M059J (cell line): ENCODE results near the gene STAM. TPM values are rescaled to one million over a fixed set of nuclear protein-coding genes. Genes with fewer than 3 reads are reported as not detected.
"Not testable (repeated sequence)": the region's sequence is repeated elsewhere in the genome, so short reads cannot be mapped to it uniquely, and the experiment has no call there.

Source experiments
- DNase-seq: peaks from one replicate; pipeline ENCODE4 v3.0.0-alpha.2; 2012; ENCODE audit warnings: low read depth
- total RNA-seq: library from RNA; depleted of rRNA; stranded (reverse); fragments of >200 nt; shearing (Covaris generic); gene quantifications from 2 replicates; pipeline ENCODE4 v1.2.3, GENCODE V29; 2014

The STAM gene
- total RNA-seq, 1 experiment from 2014 or later: 18.4 TPM

- DNase-seq: peak; percentile 55
Observed at GRCh38 chr10:17675638-17676037, 31.7 kb downstream of the STAM start.

GRCh38 chr10:17676919-17677318, 33.0 kb downstream of the STAM start:
- no peak for DNase-seq

GRCh38 chr10:17682236-17682946, 38.4 kb downstream of the STAM start:
- DNase-seq: no peak

GRCh38 chr10:17683541-17683940, 39.6 kb downstream of the STAM start:
- DNase-seq: no peak

- no peak for DNase-seq
Observed at GRCh38 chr10:17684537-17684936, 40.6 kb downstream of the STAM start.

GRCh38 chr10:17685233-17685840, 41.4 kb downstream of the STAM start:
- no peak for DNase-seq

GRCh38 chr10:17687117-17687831, 43.3 kb downstream of the STAM start:
- DNase-seq: no peak

- no peak for DNase-seq
Observed at GRCh38 chr10:17689137-17689536, 45.2 kb downstream of the STAM start.

GRCh38 chr10:17693009-17693408, 49.1 kb downstream of the STAM start:
- DNase-seq: no peak

GRCh38 chr10:17698696-17699095, 54.7 kb downstream of the STAM start:
- no peak for DNase-seq

GRCh38 chr10:17701301-17701700, 57.4 kb downstream of the STAM start:
- no peak for DNase-seq

- no peak for DNase-seq
Observed at GRCh38 chr10:17703706-17704105, 59.8 kb downstream of the STAM start.

GRCh38 chr10:17708821-17709220, 64.9 kb downstream of the STAM start:
- DNase-seq: no peak

GRCh38 chr10:17709492-17709891, 65.5 kb downstream of the STAM start:
- no peak for DNase-seq

- no peak for DNase-seq
Observed at GRCh38 chr10:17710181-17710580, 66.2 kb downstream of the STAM start.

GRCh38 chr10:17712053-17712452, 68.1 kb downstream of the STAM start:
- DNase-seq: no peak

- DNase-seq: no peak
Observed at GRCh38 chr10:17712717-17713471, 68.9 kb downstream of the STAM start.

- DNase-seq: no peak
Observed at GRCh38 chr10:17713758-17714157, 69.8 kb downstream of the STAM start.

GRCh38 chr10:17716161-17716560, 72.2 kb downstream of the STAM start:
- no peak for DNase-seq

GRCh38 chr10:17722317-17723014, 78.5 kb downstream of the STAM start:
- not testable (repeated sequence) for DNase-seq

GRCh38 chr10:17725703-17726102, 81.8 kb downstream of the STAM start:
- no peak for DNase-seq

GRCh38 chr10:17729630-17730029, 85.7 kb downstream of the STAM start:
- DNase-seq: no peak
